HUES48 (cell line): Measurements from ENCODE around the gene SERPINA4.

Source experiments
- H3K27ac ChIP-seq: one replicate; pipeline ENCODE4 v1.7.0; 2013; ENCODE audit warnings: low read depth, low read length, inconsistent platforms
- H3K27me3 ChIP-seq: 2 replicates; pipeline ENCODE4 v1.6.1; 2013; ENCODE audit warnings: mild to moderate bottlenecking, low read length; ENCODE audit not compliant: control insufficient read depth, insufficient read depth
- H3K36me3 ChIP-seq: 2 replicates; pipeline ENCODE4 v1.6.1; 2013; ENCODE audit warnings: low read length; ENCODE audit not compliant: control insufficient read depth, insufficient read depth
- H3K4me1 ChIP-seq: 2 replicates; pipeline ENCODE4 v1.6.1; 2013; ENCODE audit warnings: mild to moderate bottlenecking, low read length; ENCODE audit not compliant: control insufficient read depth, insufficient read depth
- H3K4me3 ChIP-seq: 2 replicates; pipeline ENCODE4 v1.5.1; 2013; ENCODE audit warnings: mild to moderate bottlenecking, low read depth, low read length
- H3K9ac ChIP-seq: 2 replicates; pipeline ENCODE4 v1.6.1; 2013; ENCODE audit warnings: mild to moderate bottlenecking, low read depth, low read length, moderate library complexity
- H3K9me3 ChIP-seq: 2 replicates; pipeline ENCODE4 v1.6.1; 2013; ENCODE audit warnings: low read length; ENCODE audit not compliant: control insufficient read depth, insufficient read depth

The SERPINA4 gene

DNA sequence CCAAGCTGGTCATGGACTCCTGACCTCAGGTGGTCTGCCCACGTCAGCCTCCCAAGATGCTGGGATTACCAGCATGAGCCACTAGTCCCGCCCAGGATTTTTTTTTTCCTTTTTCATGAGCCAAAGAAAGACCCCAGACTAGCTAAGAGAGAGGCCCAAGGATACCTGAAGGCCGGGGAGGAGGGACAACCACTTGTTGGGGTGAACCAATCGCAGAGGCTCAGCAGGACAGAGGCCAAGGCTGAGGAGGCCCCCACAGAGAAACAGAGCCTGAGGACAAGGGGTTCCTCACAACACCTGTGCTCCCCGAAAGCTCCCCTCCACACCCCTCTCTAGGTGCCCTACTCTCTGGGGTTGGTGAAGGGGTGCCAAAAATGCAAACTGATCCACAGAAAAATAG lies 49.9 kb downstream of the SERPINA4 start:
- Histone ChIP-seq H3K27me3 (no peaks in the 10 kb centered on the region), H3K4me3 (no peak overlapping the region), H3K9ac (no peak overlapping the region), H3K36me3 (no peaks in the 10 kb centered on the region), H3K4me1 (no peaks in the 10 kb centered on the region), H3K9me3 (no peaks in the 10 kb centered on the region), H3K27ac (no peak overlapping the region)

DNA sequence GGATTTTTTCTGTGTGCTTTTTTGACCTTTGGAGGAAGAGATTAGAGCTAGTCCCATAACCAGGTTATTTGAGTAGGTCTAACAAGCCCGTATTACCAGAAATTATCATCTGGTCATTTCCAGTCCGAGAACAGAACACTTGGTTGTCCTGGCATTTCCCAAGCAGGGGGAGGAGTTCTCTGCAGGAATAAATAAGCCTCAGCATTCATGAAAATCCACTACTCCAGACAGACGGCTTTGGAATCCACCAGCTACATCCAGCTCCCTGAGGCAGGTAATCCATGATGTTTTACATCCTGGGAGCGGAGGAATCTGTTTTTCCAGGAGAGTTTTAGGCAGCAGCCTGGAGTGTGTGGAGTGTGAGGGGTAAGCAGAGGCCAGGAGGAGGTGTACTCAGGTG lies 50.9 kb downstream of the SERPINA4 start, which contains the start of gene SERPINA3:
TSS of gene SERPINA3 (plus strand) at position 218 of the 400 bp plus-strand sequence. CDS start 2,051 bp downstream, outside the sequence.
- Histone ChIP-seq H3K9ac (no peak within 1 kb of the TSS), H3K4me1 (no peaks in the 10 kb centered on the region), H3K36me3 (no peaks in the 10 kb centered on the region), H3K27ac (no peak within 1 kb of the TSS), H3K27me3 (no peaks in the 10 kb centered on the region), H3K4me3 (no peak within 1 kb of the TSS), H3K9me3 (no peaks in the 10 kb centered on the region)

DNA sequence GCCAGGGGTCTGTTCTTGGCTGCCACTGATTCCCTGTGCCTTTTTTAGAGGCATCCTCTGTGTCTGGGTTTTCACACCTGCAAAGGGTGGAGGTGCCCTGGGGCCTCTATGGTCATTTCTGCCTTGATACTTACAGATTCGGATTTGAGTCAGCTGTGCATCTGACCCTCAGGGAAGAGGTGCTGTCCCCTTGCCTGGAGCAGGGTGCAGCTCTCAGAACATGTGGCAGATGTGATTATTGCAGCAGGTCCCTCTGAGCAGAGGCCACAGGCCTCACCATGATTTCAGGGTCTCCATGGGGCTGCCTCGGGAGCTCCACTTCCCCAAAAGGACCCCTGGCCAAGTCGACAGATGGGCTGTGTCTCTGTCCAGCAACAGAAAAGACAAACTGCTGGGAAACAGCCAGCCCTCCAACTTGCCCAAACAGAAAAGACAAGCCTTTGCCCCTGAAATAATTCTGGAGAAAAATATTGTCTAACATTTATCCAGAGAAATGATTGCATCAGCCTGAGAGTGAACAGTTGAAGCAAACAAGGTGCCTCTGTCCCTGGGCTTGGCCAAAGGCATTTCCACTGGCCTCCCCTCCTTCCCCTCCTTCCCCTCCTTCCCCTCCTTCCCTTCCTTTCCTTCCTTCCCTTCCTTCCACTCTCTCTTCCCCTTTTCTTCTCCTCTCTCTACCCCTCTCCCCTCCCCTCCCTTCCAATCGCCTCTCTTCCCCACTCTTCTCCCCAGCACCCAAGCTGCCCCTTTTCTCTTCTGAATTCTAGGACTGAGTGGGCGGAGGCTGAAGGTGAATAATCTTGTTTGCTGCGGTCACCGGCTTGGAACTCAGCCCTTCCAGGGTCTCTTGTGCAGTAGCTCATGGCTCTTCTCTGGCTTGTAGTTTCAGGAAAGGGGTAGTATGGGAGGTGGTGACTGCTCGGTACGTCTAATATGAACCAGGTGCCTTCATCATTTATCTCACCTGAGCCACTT lies 51.6 kb downstream of the SERPINA4 start:
- no peaks in the 10 kb centered on the region for H3K36me3 ChIP-seq
- H3K9me3 ChIP-seq = no peaks in the 10 kb centered on the region
- no peak overlapping the region for H3K9ac ChIP-seq
- H3K27me3 ChIP-seq = no peaks in the 10 kb centered on the region
- H3K4me1 ChIP-seq = no peaks in the 10 kb centered on the region
- H3K27ac ChIP-seq = no peak overlapping the region
- no peak overlapping the region for H3K4me3 ChIP-seq

- no peak overlapping the region for H3K9ac ChIP-seq
- no peak overlapping the region for H3K4me3 ChIP-seq
- no peaks in the 10 kb centered on the region for H3K27me3 ChIP-seq
- H3K9me3 ChIP-seq = peaks cover 6% of the 10 kb centered on the region; the same call in 1 of the 2 replicates
- no peaks in the 10 kb centered on the region for H3K36me3 ChIP-seq
- H3K27ac ChIP-seq = no peak overlapping the region
- no peaks in the 10 kb centered on the region for H3K4me1 ChIP-seq
These were observed 52.7 kb downstream of the SERPINA4 start for GRCh38 chr14:94613720-94614644.

- H3K27me3 ChIP-seq = no peaks in the 10 kb centered on the region
- H3K9me3 ChIP-seq = peaks cover 10% of the 10 kb centered on the region; the same call in 1 of the 2 replicates
- no peak overlapping the region for H3K27ac ChIP-seq
- no peak overlapping the region for H3K9ac ChIP-seq
- no peaks in the 10 kb centered on the region for H3K36me3 ChIP-seq
- H3K4me1 ChIP-seq = no peaks in the 10 kb centered on the region
- H3K4me3 ChIP-seq = no peak overlapping the region
These were observed 53.6 kb downstream of the SERPINA4 start for GRCh38 chr14:94614802-94615201.

GRCh38 chr14:94615254-94615653 lies 54.0 kb downstream of the SERPINA4 start:
- Histone ChIP-seq H3K4me1 (no peaks in the 10 kb centered on the region), H3K4me3 (no peak overlapping the region), H3K27ac (no peak overlapping the region), H3K9ac (no peak overlapping the region), H3K27me3 (no peaks in the 10 kb centered on the region), H3K9me3 (peaks cover 12% of the 10 kb centered on the region; the same call in 1 of the 2 replicates), H3K36me3 (no peaks in the 10 kb centered on the region)

- H3K4me3 ChIP-seq = no peak overlapping the region
These were observed 54.8 kb downstream of the SERPINA4 start for GRCh38 chr14:94615823-94616570.

GRCh38 chr14:94617366-94617941 lies 56.2 kb downstream of the SERPINA4 start:
- peaks cover 19% of the 10 kb centered on the region; the same call in 1 of the 2 replicates for H3K9me3 ChIP-seq

More at GRCh38 chr14:94615823-94616570, 54.8 kb downstream of the SERPINA4 start:
- H3K27me3 ChIP-seq = no peaks in the 10 kb centered on the region
- no peaks in the 10 kb centered on the region for H3K4me1 ChIP-seq
- no peaks in the 10 kb centered on the region for H3K36me3 ChIP-seq
- H3K9me3 ChIP-seq = peaks cover 19% of the 10 kb centered on the region; the same call in 1 of the 2 replicates
- no peak overlapping the region for H3K9ac ChIP-seq
- H3K27ac ChIP-seq = no peak overlapping the region

DNA sequence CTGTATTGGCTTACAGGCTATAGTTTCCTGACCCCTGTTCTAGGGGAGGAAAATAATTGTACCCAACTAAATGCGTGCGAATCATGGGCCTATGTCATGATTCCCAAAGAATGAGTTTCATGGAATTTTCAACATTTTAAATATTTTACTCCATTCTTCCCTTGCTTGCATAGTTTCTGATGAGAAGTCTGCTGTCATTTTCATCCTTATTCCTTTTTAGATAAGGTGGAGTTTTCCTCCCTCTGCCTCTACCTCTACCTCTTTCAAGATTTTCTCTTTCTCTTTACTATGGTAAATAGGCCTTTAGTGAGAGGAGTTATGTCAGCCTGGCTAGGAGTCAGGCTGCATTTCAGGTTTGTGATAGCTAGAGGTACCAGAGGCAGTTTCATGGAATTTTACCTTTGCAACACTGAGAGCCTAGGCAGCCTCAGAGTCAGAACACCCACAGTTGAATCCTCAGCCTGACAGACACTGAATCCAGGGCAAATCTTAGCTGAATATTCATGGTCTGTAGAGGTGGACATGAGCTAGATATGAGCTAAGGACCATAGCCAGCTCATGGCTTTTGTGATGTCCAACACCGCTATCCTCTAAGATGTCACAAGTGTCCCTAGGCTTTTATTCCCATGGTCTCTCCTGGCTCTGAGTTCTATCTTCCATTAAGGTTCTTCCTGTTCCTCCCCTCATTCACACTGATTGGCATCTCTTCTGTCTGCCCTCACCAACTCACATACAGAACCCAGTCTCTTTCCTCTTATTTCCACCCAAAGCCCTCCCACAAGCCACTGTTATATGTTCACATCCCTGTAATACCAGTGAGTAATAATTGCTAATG lies 57.0 kb downstream of the SERPINA4 start:
- H3K36me3 ChIP-seq = no peaks in the 10 kb centered on the region
- H3K9me3 ChIP-seq = peaks cover 19% of the 10 kb centered on the region; the same call in 1 of the 2 replicates
- H3K4me3 ChIP-seq = no peak overlapping the region
- no peak overlapping the region for H3K9ac ChIP-seq
- no peaks in the 10 kb centered on the region for H3K4me1 ChIP-seq
- H3K27ac ChIP-seq = no peak overlapping the region
- no peaks in the 10 kb centered on the region for H3K27me3 ChIP-seq

More at GRCh38 chr14:94617366-94617941, 56.2 kb downstream of the SERPINA4 start:
- Histone ChIP-seq H3K27ac (no peak overlapping the region), H3K36me3 (no peaks in the 10 kb centered on the region), H3K9ac (no peak overlapping the region), H3K27me3 (no peaks in the 10 kb centered on the region), H3K4me1 (no peaks in the 10 kb centered on the region), H3K4me3 (no peak overlapping the region)
